Colonic mucosa (tissue), 4 donors: ENCODE measurements around the gene DENND5B. TPM values are rescaled to one million over a fixed set of nuclear protein-coding genes. Genes with fewer than 3 reads are reported as not detected.

Experiments
- DNase-seq: peaks from one replicate; pipeline ENCODE4 v3.0.0-alpha.2; 2020
- H3K27ac ChIP-seq: fragments of 200-600 bp; one replicate; pipeline ENCODE4 v1.8.0; 2021
- H3K27me3 ChIP-seq: fragments of 200-600 bp; one replicate; pipeline ENCODE4 v1.8.0; 2021
- H3K36me3 ChIP-seq: fragments of 200-600 bp; one replicate; pipeline ENCODE4 v1.8.0; 2021
- H3K4me1 ChIP-seq: fragments of 200-600 bp; one replicate; pipeline ENCODE4 v1.8.0; 2021; ENCODE audit warnings: mild to moderate bottlenecking
- H3K4me3 ChIP-seq: fragments of 200-600 bp; one replicate; pipeline ENCODE4 v1.8.0; 2021
- H3K9ac ChIP-seq, 2 donors: one replicate each; pipeline ENCODE4 v1.7.0; 2013; ENCODE audit warnings: control low read depth in 2 of 2, low read depth in 2 of 2, low read length in 2 of 2
- H3K9me3 ChIP-seq: fragments of 200-600 bp; one replicate; pipeline ENCODE4 v1.8.0; 2021
- CTCF ChIP-seq: fragments of 200-600 bp; IDR thresholded peaks from one replicate; pipeline ENCODE4 v1.8.0; 2022; ENCODE audit warnings: antibody characterized with exemption, mild to moderate bottlenecking
- intact Hi-C: fragments of 100-400 bp; cut with DNase I; formaldehyde crosslinking; loops from one replicate; pipeline ENCODE4 v1.14.1; 2022
- total RNA-seq, 2 donors: library from RNA; stranded (reverse); fragmentation: NEBNext Ultra II Directional in 1 of 2; extraction: Animal tissue kit (Norgen Biotek cat#: 25700) in 1 of 2; gene quantifications; one replicate each; pipeline ENCODE4 v1.2.1, GENCODE V29; 2021
- donor health status: healthy.
- donor health status: DM: no; HTN: no; CAD: no.
- donor health status: DM: no; HTN: no; CAD: no.

DENND5B gene
- total RNA-seq, 2 donors from 2014 or later = 3.9 to 11.8 TPM

- no peak overlapping the region for H3K4me3 ChIP-seq
- no peaks in the 10 kb centered on the region for H3K9me3 ChIP-seq
- intact Hi-C loops = no loop called here
- H3K27me3 ChIP-seq = no peaks in the 10 kb centered on the region
- DNase-seq = no peak
- H3K4me1 ChIP-seq = no peaks in the 10 kb centered on the region
- no peak overlapping the region for H3K9ac ChIP-seq
- no peaks in the 10 kb centered on the region for H3K36me3 ChIP-seq
- no peak for TF ChIP-seq CTCF
- no peak overlapping the region for H3K27ac ChIP-seq
Measured at GRCh38 chr12:31494455-31494854, 96.5 kb downstream of the DENND5B start.

DNA sequence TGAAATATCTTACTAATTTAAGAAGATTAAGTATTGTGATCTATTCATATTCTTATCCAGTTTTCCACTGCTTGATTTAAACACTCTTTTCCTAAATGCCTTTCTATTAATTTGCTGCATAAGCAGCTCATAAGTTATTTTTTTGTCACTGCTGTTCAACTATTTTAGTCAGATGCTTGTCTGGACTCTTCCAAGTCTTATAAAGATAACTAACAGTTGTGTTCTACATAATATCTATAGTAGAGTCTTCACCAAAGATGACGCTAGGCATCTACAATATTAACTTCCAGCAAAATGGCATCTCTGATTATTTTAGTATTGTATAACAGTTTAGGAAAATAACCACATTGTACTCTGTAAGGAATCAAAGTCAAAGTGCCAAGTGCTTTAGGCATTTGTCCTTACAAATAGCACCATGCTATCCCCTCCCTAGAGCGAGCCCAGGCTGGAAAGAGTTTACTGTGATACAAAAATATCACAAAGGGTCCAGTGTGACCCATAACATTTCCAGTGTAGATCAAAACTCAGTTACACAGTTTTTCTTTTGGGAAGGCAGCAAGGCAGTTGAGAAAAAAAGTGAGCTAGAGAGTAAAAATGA, 98.2 kb downstream of the DENND5B start:
- Histone ChIP-seq H3K4me1 (no peaks in the 10 kb centered on the region), H3K9me3 (no peaks in the 10 kb centered on the region), H3K27me3 (no peaks in the 10 kb centered on the region), H3K9ac (no peak overlapping the region), H3K4me3 (no peak overlapping the region), H3K36me3 (no peaks in the 10 kb centered on the region), H3K27ac (no peak overlapping the region)
- intact Hi-C loops = no loop called here
- TF ChIP-seq CTCF = no peak
- no peak for DNase-seq

DNA sequence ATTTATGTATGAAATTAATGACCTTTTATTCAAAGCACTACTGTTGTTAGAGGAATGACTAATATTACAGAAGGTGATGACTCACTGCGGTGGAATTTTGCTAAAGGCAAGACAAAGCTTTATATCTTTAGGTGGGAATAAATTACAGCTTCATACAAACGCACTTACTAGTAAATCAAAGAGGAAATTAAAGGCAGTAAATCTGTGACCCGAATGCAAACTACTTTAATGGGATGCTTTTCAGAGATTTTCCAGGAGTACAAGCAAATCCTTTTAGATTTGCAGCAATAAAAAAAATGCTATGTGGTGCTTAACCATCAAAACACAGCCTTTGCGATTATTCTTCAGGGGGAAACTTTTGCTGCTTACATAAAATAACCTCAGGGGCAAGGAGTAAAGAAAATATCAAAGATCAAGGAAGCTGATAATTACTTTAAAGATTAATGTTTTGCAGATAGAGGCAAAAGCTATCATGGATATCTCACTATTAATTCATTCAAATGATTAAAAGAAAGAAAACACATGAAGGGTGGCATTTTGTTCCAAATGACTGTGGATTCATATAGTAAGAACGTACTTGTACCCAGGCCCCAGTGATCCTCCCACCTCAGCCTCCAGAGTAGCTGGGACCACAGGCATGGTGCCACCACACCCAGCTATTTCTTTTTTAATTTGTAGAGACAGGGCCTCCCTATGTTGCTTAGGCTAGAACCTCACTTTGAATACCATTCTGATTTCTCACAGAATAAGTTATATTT, 98.9 kb downstream of the DENND5B start:
- intact Hi-C loops = no loop called here
- no peak for DNase-seq
- H3K9me3 ChIP-seq = no peaks in the 10 kb centered on the region
- H3K4me1 ChIP-seq = no peaks in the 10 kb centered on the region
- no peak overlapping the region for H3K4me3 ChIP-seq
- no peak for TF ChIP-seq CTCF
- H3K36me3 ChIP-seq = no peaks in the 10 kb centered on the region
- no peaks in the 10 kb centered on the region for H3K27me3 ChIP-seq
- H3K27ac ChIP-seq = no peak overlapping the region
- H3K9ac ChIP-seq = no peak overlapping the region

- intact Hi-C loops = no loop called here
- Histone ChIP-seq H3K4me1 (no peaks in the 10 kb centered on the region), H3K27me3 (no peaks in the 10 kb centered on the region), H3K9me3 (no peaks in the 10 kb centered on the region), H3K27ac (no peak overlapping the region), H3K4me3 (no peak overlapping the region), H3K36me3 (no peaks in the 10 kb centered on the region), H3K9ac (no peak overlapping the region)
- DNase-seq = no peak
- no peak for TF ChIP-seq CTCF
Measured at GRCh38 chr12:31491241-31491794, 99.6 kb downstream of the DENND5B start.

DNA sequence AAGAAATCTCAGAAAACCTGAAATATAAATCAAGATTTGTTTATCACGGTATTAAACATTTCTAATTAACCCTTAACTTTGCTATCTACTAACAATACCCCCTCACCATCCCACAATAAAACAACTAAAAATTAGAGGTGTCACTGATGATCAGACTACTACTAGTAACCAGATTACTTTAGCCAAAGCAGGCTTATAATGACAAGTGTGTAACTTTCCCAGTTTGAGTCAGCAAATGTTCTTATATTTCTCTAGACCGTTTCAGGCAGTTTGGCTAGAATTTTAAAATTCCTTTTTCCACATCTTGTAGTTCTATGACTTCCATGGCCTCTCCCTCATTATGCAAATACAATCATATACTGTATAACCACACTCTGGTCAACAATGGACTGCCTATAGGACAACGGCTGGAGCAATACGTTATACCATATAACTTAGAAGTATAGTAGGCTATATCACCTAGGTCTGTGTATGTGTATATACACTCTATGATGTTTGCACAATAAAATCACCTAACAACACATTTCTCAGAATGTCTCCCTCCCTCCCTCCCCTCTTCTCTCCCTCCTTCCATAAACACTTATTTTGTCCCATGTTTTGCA, 102.1 kb downstream of the DENND5B start:
- no peaks in the 10 kb centered on the region for H3K9me3 ChIP-seq
- no peaks in the 10 kb centered on the region for H3K4me1 ChIP-seq
- intact Hi-C loops = no loop called here
- H3K4me3 ChIP-seq = no peak overlapping the region
- no peak for DNase-seq
- H3K36me3 ChIP-seq = no peaks in the 10 kb centered on the region
- H3K27ac ChIP-seq = no peak overlapping the region
- H3K27me3 ChIP-seq = no peaks in the 10 kb centered on the region
- no peak overlapping the region for H3K9ac ChIP-seq
- TF ChIP-seq CTCF = no peak
